Colon (tissue), 2 donors: Measurements from ENCODE around the gene OLR1.

Source experiments
- FAIRE-seq: peaks from 2 replicates; lab custom pipeline; 2012; peaks lifted over from hg19 to GRCh38; lab: Jason Lieb, UNC
- donor health status: control.
- donor health status: control.

Gene OLR1

GRCh38 chr12:10153271-10154144 lies 18.4 kb downstream of the OLR1 start:
- FAIRE-seq: no peak

GRCh38 chr12:10151621-10152020 lies 20.3 kb downstream of the OLR1 start:
- no peak for FAIRE-seq

GRCh38 chr12:10147714-10148403 lies 24.1 kb downstream of the OLR1 start:
- FAIRE-seq: no peak

DNA sequence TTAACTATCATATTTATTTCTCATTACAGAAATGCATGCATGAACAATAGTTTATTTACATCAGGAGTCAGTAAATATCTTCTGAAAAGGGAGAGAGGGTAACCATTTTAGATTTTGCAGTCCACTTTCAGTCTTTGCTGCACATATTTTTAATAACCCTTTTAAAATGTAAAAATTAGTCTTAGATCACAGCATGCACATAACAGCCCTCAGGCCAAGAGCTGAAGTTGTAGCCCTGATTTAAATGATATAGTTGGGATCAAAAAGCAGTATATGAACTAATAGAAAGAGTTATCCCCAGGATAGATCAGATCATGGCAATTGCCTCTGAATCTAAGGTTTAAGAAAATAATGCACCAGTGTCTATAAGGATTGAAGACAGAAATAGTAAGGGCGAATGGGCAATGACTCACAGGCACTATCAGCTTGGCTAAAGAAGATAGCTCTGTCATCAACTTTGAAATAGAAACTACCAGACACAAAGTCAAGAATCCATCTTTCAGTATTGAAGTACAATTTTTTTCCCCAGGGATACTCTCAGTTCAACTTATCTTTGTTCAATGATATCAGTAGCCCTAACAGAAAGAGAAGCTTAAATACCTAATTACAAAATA lies 28.8 kb downstream of the OLR1 start:
- FAIRE-seq: no peak

DNA sequence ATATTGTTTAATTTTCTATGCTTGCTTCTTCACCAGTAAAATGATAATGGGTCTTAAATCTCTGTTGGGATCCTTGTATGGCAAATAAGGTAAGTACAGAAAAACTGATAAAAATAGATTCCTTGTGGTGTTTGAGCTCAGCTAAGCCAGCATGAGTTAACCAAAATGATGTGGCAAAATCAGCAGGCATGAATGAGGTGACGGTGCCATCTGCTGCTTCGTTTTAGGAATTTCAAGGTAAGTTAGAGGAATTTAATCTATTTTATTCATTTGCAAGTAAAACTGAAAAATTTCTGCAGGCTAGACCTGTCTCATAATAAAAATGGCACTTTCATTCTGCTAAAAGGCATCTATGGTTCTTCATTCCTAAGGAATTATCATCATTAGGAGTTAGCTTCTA lies 31.9 kb downstream of the OLR1 start:
- FAIRE-seq: no peak

- FAIRE-seq: no peak
Measured at GRCh38 chr12:10136637-10137205, 35.2 kb downstream of the OLR1 start.

- no peak for FAIRE-seq
Measured at GRCh38 chr12:10135126-10135525, 36.8 kb downstream of the OLR1 start.

- FAIRE-seq: no peak
Measured at GRCh38 chr12:10132850-10133370, 39.0 kb downstream of the OLR1 start.

- FAIRE-seq: no peak
Measured at GRCh38 chr12:10131111-10131690, 40.7 kb downstream of the OLR1 start.

GRCh38 chr12:10130042-10130441 lies 41.9 kb downstream of the OLR1 start, which contains the start of gene CLEC7A:
Gene CLEC7A, minus strand, starts transcription at chr12:10130199. Its CDS starts 117 bp downstream, at chr12:10130082.
- no peak for FAIRE-seq

- no peak for FAIRE-seq
Measured at GRCh38 chr12:10128687-10129086, 43.2 kb downstream of the OLR1 start.

DNA sequence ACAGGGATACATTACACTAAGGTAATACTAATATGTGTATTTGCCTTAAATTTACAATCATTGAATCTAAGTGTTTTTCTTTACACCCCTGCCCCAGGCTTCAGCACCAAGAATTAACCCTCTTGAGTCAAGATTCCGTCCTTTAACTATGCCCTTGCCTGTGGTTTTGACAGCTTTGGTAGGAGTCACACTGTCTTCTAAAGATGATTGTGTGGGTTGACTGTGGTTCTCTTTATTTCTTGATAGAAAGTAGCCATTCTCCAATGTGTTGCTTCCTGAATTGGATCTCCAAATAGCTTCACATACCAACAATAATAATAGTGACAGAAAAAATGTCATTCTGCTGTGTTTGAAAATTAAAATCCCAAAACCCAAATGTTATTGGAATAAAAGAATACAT lies 45.5 kb downstream of the OLR1 start:
- FAIRE-seq: no peak

DNA sequence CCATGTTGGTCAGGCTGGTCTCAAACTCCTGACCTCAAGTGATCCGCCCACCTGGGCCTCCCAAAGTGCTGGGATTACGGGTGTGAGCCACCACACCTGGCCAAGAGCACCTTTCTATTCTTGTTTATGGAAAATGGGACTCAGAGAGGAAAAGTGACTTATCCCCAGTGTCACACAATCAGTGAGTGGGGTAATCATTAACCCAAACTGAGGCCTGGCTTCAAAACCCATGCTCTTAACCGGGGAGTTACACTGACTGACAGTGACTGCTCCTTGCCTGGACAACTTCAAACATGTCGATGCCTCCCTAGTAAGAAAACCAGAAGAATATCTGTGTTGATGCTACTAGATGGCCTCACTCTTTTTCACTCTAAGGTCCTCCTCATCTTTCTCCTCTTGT lies 49.2 kb downstream of the OLR1 start:
- FAIRE-seq: no peak

DNA sequence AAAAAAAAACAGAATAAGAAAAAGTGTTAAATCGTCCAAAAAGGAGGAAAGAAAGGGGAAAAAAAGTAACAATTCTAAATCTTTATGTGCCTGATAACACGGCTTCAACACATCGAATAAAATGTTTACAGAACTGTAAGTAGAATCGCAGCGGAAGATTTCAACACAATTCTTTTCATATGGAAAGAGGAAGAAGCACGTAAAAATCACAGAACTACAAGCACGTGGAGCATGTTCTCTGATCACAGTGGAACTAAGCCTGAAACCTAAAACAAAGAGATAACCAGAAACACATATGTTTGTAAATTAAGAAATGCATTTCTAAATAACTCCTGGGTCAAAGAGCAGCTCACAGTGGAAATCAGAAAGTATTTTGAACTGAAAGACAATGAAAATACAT lies 50.7 kb downstream of the OLR1 start:
- FAIRE-seq: no peak

DNA sequence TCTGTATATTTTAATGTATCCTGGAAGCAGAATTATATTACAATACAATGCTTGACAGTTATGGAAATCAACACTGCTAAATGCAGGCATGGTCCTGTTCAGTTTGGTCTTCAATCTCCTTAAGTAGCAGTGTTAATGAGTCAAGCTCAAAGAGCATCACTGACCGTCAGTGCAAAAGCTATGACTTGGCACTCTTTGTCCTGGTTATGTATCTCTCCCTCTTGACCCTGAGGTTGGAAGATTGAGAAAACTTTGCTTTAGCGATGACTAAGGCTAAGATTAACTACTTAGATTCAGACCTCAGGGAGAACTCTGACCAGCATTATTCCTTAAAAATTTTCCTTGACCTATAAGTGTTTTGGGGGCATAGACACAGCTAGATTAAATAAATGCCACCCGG lies 52.9 kb downstream of the OLR1 start:
- no peak for FAIRE-seq

GRCh38 chr12:10115890-10116289 lies 56.0 kb downstream of the OLR1 start:
- no peak for FAIRE-seq

GRCh38 chr12:10115311-10115710 lies 56.6 kb downstream of the OLR1 start:
- FAIRE-seq: no peak

GRCh38 chr12:10113920-10114319 lies 58.0 kb downstream of the OLR1 start:
- FAIRE-seq: no peak

DNA sequence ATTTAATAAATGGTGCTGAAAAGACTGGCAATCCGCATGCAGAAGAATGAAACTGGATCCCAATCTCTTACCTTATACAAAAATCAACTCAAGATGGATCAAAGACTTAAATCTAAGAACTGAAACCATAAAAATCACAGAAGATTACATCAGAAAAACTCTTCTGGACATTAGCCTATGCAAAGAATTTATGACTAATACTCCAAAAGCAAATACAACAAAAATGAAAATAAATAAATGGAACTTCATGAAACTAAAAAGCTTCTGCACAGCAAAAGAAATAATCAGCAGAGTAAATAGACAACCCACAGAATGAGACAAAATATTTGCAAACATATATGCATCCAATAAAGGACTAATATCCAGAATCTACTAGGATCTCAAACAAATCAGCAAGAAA lies 58.9 kb downstream of the OLR1 start:
- FAIRE-seq: no peak

GRCh38 chr12:10111451-10111850 lies 60.5 kb downstream of the OLR1 start:
- FAIRE-seq: no peak

DNA sequence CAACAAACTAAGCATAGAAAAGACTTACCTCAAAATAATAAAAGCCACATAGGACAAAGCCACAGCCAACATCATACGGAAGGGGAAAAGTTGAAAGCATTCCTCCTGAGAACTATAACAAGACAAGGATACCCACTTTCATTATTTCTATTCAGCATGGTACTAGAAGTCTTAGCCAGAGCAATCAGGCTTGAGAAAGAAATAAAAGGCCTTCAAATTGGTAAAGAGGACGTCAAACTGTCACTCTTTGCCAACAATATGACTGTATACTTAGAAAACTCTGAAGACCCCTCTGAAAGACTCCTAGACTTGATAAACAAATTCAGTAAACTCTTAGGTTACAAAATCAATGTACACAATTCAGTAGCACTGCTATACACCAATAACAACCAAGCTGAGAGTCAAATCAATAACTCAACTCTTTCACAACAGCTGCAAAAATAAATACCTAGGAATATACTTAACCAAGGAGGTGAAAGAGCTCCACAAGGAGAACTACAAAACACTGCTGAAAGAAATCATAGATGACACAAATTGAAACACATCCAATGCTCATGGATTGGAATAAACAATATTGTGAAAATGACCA lies 61.6 kb downstream of the OLR1 start:
- no peak for FAIRE-seq
